Nephron progenitor cell (in vitro differentiated cells): ENCODE results near the gene ENPP7.

ENCODE experiments used
- DNase-seq: peaks from one replicate; pipeline ENCODE4 v3.0.0; 2021
- H3K27ac Mint-ChIP-seq: 2 replicates; pipeline ENCODE4 v1.8.0; 2021; ENCODE audit warnings: mild to moderate bottlenecking, moderate library complexity, mixed read lengths
- H3K27me3 Mint-ChIP-seq: 2 replicates; pipeline ENCODE4 v1.8.0; 2021; ENCODE audit warnings: mild to moderate bottlenecking, low read depth, mixed read lengths; ENCODE audit not compliant: poor library complexity
- H3K36me3 Mint-ChIP-seq: 2 replicates; pipeline ENCODE4 v1.8.0; 2021; ENCODE audit warnings: low read depth, mixed read lengths
- H3K4me1 Mint-ChIP-seq: 2 replicates; pipeline ENCODE4 v1.8.0; 2021; ENCODE audit warnings: mixed read lengths
- H3K4me3 Mint-ChIP-seq: 2 replicates; pipeline ENCODE4 v1.8.0; 2021; ENCODE audit warnings: mild to moderate bottlenecking, moderate library complexity, mixed read lengths
- H3K9me3 Mint-ChIP-seq: 2 replicates; pipeline ENCODE4 v1.8.0; 2021; ENCODE audit warnings: mild to moderate bottlenecking, moderate library complexity, mixed read lengths
- CTCF ChIP-seq: fragments of 200-600 bp; sonication (generic); IDR thresholded peaks from 2 replicates; pipeline ENCODE4 v1.5.0; 2021; ENCODE audit warnings: antibody characterized with exemption

ENPP7 gene

GRCh38 chr17:79732804-79733691 is 2.3 kb downstream of the ENPP7 start:
- Mint-ChIP-seq H3K27me3 (peaks cover 16% of the 10 kb centered on the region), H3K36me3 (no peaks in the 10 kb centered on the region), H3K4me3 (no peak overlapping the region), H3K4me1 (peaks cover 43% of the 10 kb centered on the region), H3K9me3 (no peaks in the 10 kb centered on the region), H3K27ac (peak overlapping the region; percentile 69)
- no peak for DNase-seq
- no peak for TF ChIP-seq CTCF

- Mint-ChIP-seq H3K27ac (no peak overlapping the region), H3K4me3 (no peak overlapping the region)
Measured at GRCh38 chr17:79733692-79734070, 2.9 kb downstream of the ENPP7 start.

GRCh38 chr17:79735096-79735495 is 4.4 kb downstream of the ENPP7 start:
- Mint-ChIP-seq H3K4me1 (peaks cover 46% of the 10 kb centered on the region), H3K9me3 (no peaks in the 10 kb centered on the region), H3K36me3 (no peaks in the 10 kb centered on the region), H3K27me3 (peaks cover 28% of the 10 kb centered on the region), H3K27ac (no peak overlapping the region), H3K4me3 (no peak overlapping the region)
- DNase-seq, result no peak
- no peak for TF ChIP-seq CTCF

More at GRCh38 chr17:79733692-79734070, 2.9 kb downstream of the ENPP7 start:
- H3K4me1 Mint-ChIP-seq, result peaks cover 45% of the 10 kb centered on the region
- H3K27me3 Mint-ChIP-seq, result peaks cover 22% of the 10 kb centered on the region
- no peaks in the 10 kb centered on the region for H3K9me3 Mint-ChIP-seq
- no peak for DNase-seq
- TF ChIP-seq CTCF, result no peak
- H3K36me3 Mint-ChIP-seq, result no peaks in the 10 kb centered on the region

GRCh38 chr17:79737046-79737921 is 6.5 kb downstream of the ENPP7 start:
- Mint-ChIP-seq H3K4me3 (no peak overlapping the region), H3K27ac (no peak overlapping the region), H3K27me3 (peaks cover 37% of the 10 kb centered on the region), H3K9me3 (no peaks in the 10 kb centered on the region), H3K4me1 (peaks cover 55% of the 10 kb centered on the region), H3K36me3 (no peaks in the 10 kb centered on the region)
- TF ChIP-seq CTCF, result no peak
- no peak for DNase-seq

- peaks cover 37% of the 10 kb centered on the region for H3K27me3 Mint-ChIP-seq
- H3K27ac Mint-ChIP-seq, result no peak overlapping the region
- H3K36me3 Mint-ChIP-seq, result no peaks in the 10 kb centered on the region
- TF ChIP-seq CTCF, result no peak
- H3K4me1 Mint-ChIP-seq, result peaks cover 50% of the 10 kb centered on the region
- DNase-seq, result no peak
- H3K9me3 Mint-ChIP-seq, result no peaks in the 10 kb centered on the region
- H3K4me3 Mint-ChIP-seq, result no peak overlapping the region
Measured at GRCh38 chr17:79737922-79738578, 7.3 kb downstream of the ENPP7 start.
